ENCODE results near the gene TNFSF15.

DNA sequence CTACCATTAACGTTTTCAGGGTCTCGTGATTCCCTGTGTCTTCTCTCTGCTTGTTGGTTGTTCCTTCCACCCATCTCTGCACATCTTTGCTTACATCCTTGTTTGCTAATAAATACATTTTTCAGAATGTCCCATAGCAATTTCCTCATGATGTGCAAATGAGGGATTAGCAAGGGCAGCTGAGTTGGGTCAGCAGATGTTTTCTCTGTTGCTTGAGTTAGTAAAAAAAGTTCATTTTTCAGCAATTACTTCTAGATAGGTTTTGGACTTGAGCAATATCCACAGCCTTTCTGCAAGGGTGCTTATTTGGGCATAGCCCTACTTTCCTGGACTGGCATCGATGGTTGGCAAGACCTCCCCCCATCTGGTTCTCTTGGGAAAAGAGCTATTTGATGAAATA lies 4.8 kb upstream of the TNFSF15 start:
- TF ChIP-seq, protein P1, sequence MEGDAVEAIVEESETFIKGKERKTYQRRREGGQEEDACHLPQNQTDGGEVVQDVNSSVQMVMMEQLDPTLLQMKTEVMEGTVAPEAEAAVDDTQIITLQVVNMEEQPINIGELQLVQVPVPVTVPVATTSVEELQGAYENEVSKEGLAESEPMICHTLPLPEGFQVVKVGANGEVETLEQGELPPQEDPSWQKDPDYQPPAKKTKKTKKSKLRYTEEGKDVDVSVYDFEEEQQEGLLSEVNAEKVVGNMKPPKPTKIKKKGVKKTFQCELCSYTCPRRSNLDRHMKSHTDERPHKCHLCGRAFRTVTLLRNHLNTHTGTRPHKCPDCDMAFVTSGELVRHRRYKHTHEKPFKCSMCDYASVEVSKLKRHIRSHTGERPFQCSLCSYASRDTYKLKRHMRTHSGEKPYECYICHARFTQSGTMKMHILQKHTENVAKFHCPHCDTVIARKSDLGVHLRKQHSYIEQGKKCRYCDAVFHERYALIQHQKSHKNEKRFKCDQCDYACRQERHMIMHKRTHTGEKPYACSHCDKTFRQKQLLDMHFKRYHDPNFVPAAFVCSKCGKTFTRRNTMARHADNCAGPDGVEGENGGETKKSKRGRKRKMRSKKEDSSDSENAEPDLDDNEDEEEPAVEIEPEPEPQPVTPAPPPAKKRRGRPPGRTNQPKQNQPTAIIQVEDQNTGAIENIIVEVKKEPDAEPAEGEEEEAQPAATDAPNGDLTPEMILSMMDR (IDR thresholded peaks at IDR 0.05): no peak
- TF ChIP-seq EZH2 (IDR thresholded peaks at IDR 0.05; ENCODE audit: borderline replicate concordance, insufficient read depth, low read depth, low read length, poor library complexity, severe bottlenecking): no peak
